Measurements from ENCODE around the gene ZMIZ1. TPM values are rescaled to one million over a fixed set of nuclear protein-coding genes. Genes with fewer than 3 reads are reported as not detected.

ZMIZ1 gene
- total and polyA plus RNA-seq, 4 donors: 3.9 to 19.1 (median 9.8) TPM

- no peaks in the 10 kb centered on the region for H3K9me3 ChIP-seq (ENCODE audit: control insufficient read depth in 4 of 4, low read length in 3 of 4)
- H3K9ac ChIP-seq (ENCODE audit: low read depth in 1 of 2, low read length in 2 of 2): no peak overlapping the region
- peaks cover 20 to 67% (median 54%) of the 10 kb centered on the region in 4 donors for H3K4me1 ChIP-seq (ENCODE audit: control insufficient read depth in 4 of 4, insufficient read depth in 4 of 4, low read length in 3 of 4)
- no peak for TF ChIP-seq MAX (IDR thresholded peaks at IDR 0.05)
- TF ChIP-seq HNF4G (IDR thresholded peaks at IDR 0.05): no peak
- TF ChIP-seq YY1 (IDR thresholded peaks at IDR 0.05): no peak
- TF ChIP-seq RAD21 (IDR thresholded peaks at IDR 0.05): no peak
- TF ChIP-seq NR2F2 (IDR thresholded peaks at IDR 0.05): no peak
- TF ChIP-seq CTCF (IDR thresholded peaks at IDR 0.05; ENCODE audit: low read depth, low read length, missing input control): no peak
- no peak for TF ChIP-seq GABPA (IDR thresholded peaks at IDR 0.05 in 1 of 2, conservative IDR thresholded peaks at IDR 0.05 in 1 of 2)
- no peak for TF ChIP-seq FOXA2 (IDR thresholded peaks at IDR 0.05)
- TF ChIP-seq ZBTB33 (IDR thresholded peaks at IDR 0.05): no peak
- no peak for TF ChIP-seq REST (IDR thresholded peaks at IDR 0.05)
- no peak for TF ChIP-seq TAF1 (conservative IDR thresholded peaks at IDR 0.05)
- TF ChIP-seq FOXA1 (IDR thresholded peaks at IDR 0.05): no peak
- no peak for TF ChIP-seq JUND (IDR thresholded peaks at IDR 0.05)
- no peak overlapping the region for H3K27ac ChIP-seq (ENCODE audit: low read depth in 1 of 2, low read length in 2 of 2)
- 66% methylated on average over 7 of the region's 7 CpGs for WGBS
- no peaks in the 10 kb centered on the region for H3K36me3 ChIP-seq (ENCODE audit: control insufficient read depth in 4 of 4, insufficient read depth in 3 of 4, low read depth in 1 of 4, low read length in 3 of 4)
- H3K4me3 ChIP-seq (ENCODE audit: low read depth in 1 of 3, low read length in 3 of 3): no peak overlapping the region
- no peaks in the 10 kb centered on the region for H3K27me3 ChIP-seq (ENCODE audit: control insufficient read depth in 4 of 4, insufficient read depth in 4 of 4, low read length in 3 of 4)
- DNase-seq (ENCODE audit: low spot score): no peak
Measured at GRCh38 chr10:79184145-79184625, 115.4 kb downstream of the ZMIZ1 start.

- no peak for DNase-seq (ENCODE audit: low spot score)
- Histone ChIP-seq H3K27ac (ENCODE audit: low read depth in 1 of 2, low read length in 2 of 2) (peak overlapping the region in 1 of 2 donors; percentile 2), H3K4me1 (ENCODE audit: control insufficient read depth in 4 of 4, insufficient read depth in 4 of 4, low read length in 3 of 4) (peaks cover 20 to 67% (median 54%) of the 10 kb centered on the region in 4 donors), H3K36me3 (ENCODE audit: control insufficient read depth in 4 of 4, insufficient read depth in 3 of 4, low read depth in 1 of 4, low read length in 3 of 4) (no peaks in the 10 kb centered on the region), H3K9ac (ENCODE audit: low read depth in 1 of 2, low read length in 2 of 2) (no peak overlapping the region), H3K27me3 (ENCODE audit: control insufficient read depth in 4 of 4, insufficient read depth in 4 of 4, low read length in 3 of 4) (no peaks in the 10 kb centered on the region), H3K4me3 (ENCODE audit: low read depth in 1 of 3, low read length in 3 of 3) (no peak overlapping the region), H3K9me3 (ENCODE audit: control insufficient read depth in 4 of 4, low read length in 3 of 4) (no peaks in the 10 kb centered on the region)
- 79% methylated on average over 6 of the region's 6 CpGs for WGBS
- TF ChIP-seq RXRA (IDR thresholded peaks at IDR 0.05): no peak
- TF ChIP-seq YY1 (IDR thresholded peaks at IDR 0.05): no peak
- no peak for TF ChIP-seq EGR1 (IDR thresholded peaks at IDR 0.05; ENCODE audit: low read depth in 2 of 2)
- TF ChIP-seq FOXA2 (IDR thresholded peaks at IDR 0.05): no peak
- TF ChIP-seq ATF3 (IDR thresholded peaks at IDR 0.05): no peak
- no peak for TF ChIP-seq TAF1 (conservative IDR thresholded peaks at IDR 0.05)
- no peak for TF ChIP-seq ZBTB33 (IDR thresholded peaks at IDR 0.05)
- TF ChIP-seq JUND (IDR thresholded peaks at IDR 0.05): no peak
- TF ChIP-seq CTCF (IDR thresholded peaks at IDR 0.05; ENCODE audit: low read depth, low read length, missing input control): no peak
- TF ChIP-seq HNF4A (conservative IDR thresholded peaks at IDR 0.05): no peak
Measured at GRCh38 chr10:79184657-79185056, 115.9 kb downstream of the ZMIZ1 start.
